ENCODE data around the gene ADRA2C.

Gene ADRA2C

GRCh38 chr4:3719191-3719590 is 47.0 kb upstream of the ADRA2C start:
- TF ChIP-seq CTCF (IDR thresholded peaks at IDR 0.05): no peak
- no peak overlapping the region for H3K27ac ChIP-seq
- no peaks in the 10 kb centered on the region for H3K4me1 ChIP-seq
- H3K79me2 ChIP-seq: no peaks in the 10 kb centered on the region
- H3K36me3 ChIP-seq (ENCODE audit: control insufficient read depth, insufficient read depth, low read length): no peaks in the 10 kb centered on the region
- no peaks in the 10 kb centered on the region for H3K27me3 ChIP-seq (ENCODE audit: control insufficient read depth, insufficient read depth, low read length)
- no peak overlapping the region for H2AFZ ChIP-seq
- no peak overlapping the region for H3K4me2 ChIP-seq (ENCODE audit: low read length)
- H3K4me3 ChIP-seq (ENCODE audit: low read depth, low read length): no peak overlapping the region
- no peak overlapping the region for H3K9ac ChIP-seq
- no peaks in the 10 kb centered on the region for H3K9me3 ChIP-seq (ENCODE audit: control insufficient read depth, low read length)

GRCh38 chr4:3719836-3720235 is 46.3 kb upstream of the ADRA2C start:
- no peak for TF ChIP-seq CTCF (IDR thresholded peaks at IDR 0.05)
- Histone ChIP-seq H3K9me3 (ENCODE audit: control insufficient read depth, low read length) (no peaks in the 10 kb centered on the region), H3K9ac (no peak overlapping the region), H3K27ac (no peak overlapping the region), H3K4me1 (no peaks in the 10 kb centered on the region), H3K27me3 (ENCODE audit: control insufficient read depth, insufficient read depth, low read length) (no peaks in the 10 kb centered on the region), H3K4me2 (ENCODE audit: low read length) (no peak overlapping the region), H3K36me3 (ENCODE audit: control insufficient read depth, insufficient read depth, low read length) (no peaks in the 10 kb centered on the region), H2AFZ (no peak overlapping the region), H3K79me2 (no peaks in the 10 kb centered on the region), H3K4me3 (ENCODE audit: low read depth, low read length) (no peak overlapping the region)

DNA sequence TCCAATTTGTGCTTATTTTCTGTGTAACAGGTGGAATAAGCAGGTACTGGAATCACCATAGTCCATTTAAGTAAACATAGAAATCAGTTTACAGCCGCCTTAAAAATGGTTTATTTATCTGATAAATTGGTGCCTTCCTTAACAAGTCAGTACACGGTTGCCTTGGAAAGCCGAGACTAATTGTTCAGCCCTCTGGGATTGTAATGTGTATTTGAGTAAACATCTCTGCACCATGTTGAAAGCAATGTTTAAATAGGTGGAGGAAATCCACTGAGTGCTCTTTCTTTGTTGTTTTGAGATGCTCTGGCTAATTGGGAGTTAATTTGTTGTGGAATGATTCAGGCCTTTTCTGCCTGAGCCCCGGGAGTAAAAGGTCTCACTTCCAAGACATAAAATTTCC is 45.7 kb upstream of the ADRA2C start:
- no peak overlapping the region for H3K9ac ChIP-seq
- peaks cover 2% of the 10 kb centered on the region for H3K27me3 ChIP-seq (ENCODE audit: control insufficient read depth, insufficient read depth, low read length)
- H3K4me2 ChIP-seq (ENCODE audit: low read length): no peak overlapping the region
- H3K79me2 ChIP-seq: no peaks in the 10 kb centered on the region
- no peak overlapping the region for H2AFZ ChIP-seq
- no peak overlapping the region for H3K4me3 ChIP-seq (ENCODE audit: low read depth, low read length)
- TF ChIP-seq CTCF (IDR thresholded peaks at IDR 0.05): no peak
- no peaks in the 10 kb centered on the region for H3K36me3 ChIP-seq (ENCODE audit: control insufficient read depth, insufficient read depth, low read length)
- no peak overlapping the region for H3K27ac ChIP-seq
- no peaks in the 10 kb centered on the region for H3K4me1 ChIP-seq
- H3K9me3 ChIP-seq (ENCODE audit: control insufficient read depth, low read length): no peaks in the 10 kb centered on the region

- Histone ChIP-seq H3K27ac (no peak overlapping the region), H3K4me2 (ENCODE audit: low read length) (no peak overlapping the region), H3K9ac (no peak overlapping the region), H3K9me3 (ENCODE audit: control insufficient read depth, low read length) (no peaks in the 10 kb centered on the region), H3K27me3 (ENCODE audit: control insufficient read depth, insufficient read depth, low read length) (peaks cover 5% of the 10 kb centered on the region), H3K36me3 (ENCODE audit: control insufficient read depth, insufficient read depth, low read length) (no peaks in the 10 kb centered on the region), H3K4me3 (ENCODE audit: low read depth, low read length) (no peak overlapping the region), H2AFZ (no peak overlapping the region), H3K4me1 (no peaks in the 10 kb centered on the region), H3K79me2 (no peaks in the 10 kb centered on the region)
- TF ChIP-seq CTCF (IDR thresholded peaks at IDR 0.05): no peak
Measured at GRCh38 chr4:3721186-3721585, 45.0 kb upstream of the ADRA2C start.

- Histone ChIP-seq H3K9ac (no peak overlapping the region), H3K9me3 (ENCODE audit: control insufficient read depth, low read length) (no peaks in the 10 kb centered on the region), H3K4me1 (no peaks in the 10 kb centered on the region), H3K4me2 (ENCODE audit: low read length) (no peak overlapping the region), H3K36me3 (ENCODE audit: control insufficient read depth, insufficient read depth, low read length) (no peaks in the 10 kb centered on the region), H3K27me3 (ENCODE audit: control insufficient read depth, insufficient read depth, low read length) (peaks cover 5% of the 10 kb centered on the region), H3K4me3 (ENCODE audit: low read depth, low read length) (no peak overlapping the region), H3K79me2 (no peaks in the 10 kb centered on the region), H3K27ac (no peak overlapping the region), H2AFZ (no peak overlapping the region)
- TF ChIP-seq CTCF (IDR thresholded peaks at IDR 0.05): no peak
Measured at GRCh38 chr4:3721627-3722026, 44.6 kb upstream of the ADRA2C start.

Measured in parathyroid adenoma (tissue), 2 donors.